Muscle of back (tissue), 11 donors: ENCODE results near the gene IZUMO4. TPM values are rescaled to one million over a fixed set of nuclear protein-coding genes. Genes with fewer than 3 reads are reported as not detected.

Experiments
- DNase-seq, 3 donors: peaks; one replicate each; pipeline versions ENCODE4 v3.0.0 to v3.0.0-alpha.2; 2013
- polyA plus RNA-seq, 10 donors: library from polyadenylated mRNA; unstranded; fragments of 120-200 nt; gene quantifications; one replicate each; pipeline ENCODE4 v1.2.1, GENCODE V29; 2013; ENCODE audit not compliant: insufficient read length in 10 of 10

IZUMO4 gene
- polyA plus RNA-seq, 10 donors: 1.1 to 3.9 (median 1.7) TPM

DNA sequence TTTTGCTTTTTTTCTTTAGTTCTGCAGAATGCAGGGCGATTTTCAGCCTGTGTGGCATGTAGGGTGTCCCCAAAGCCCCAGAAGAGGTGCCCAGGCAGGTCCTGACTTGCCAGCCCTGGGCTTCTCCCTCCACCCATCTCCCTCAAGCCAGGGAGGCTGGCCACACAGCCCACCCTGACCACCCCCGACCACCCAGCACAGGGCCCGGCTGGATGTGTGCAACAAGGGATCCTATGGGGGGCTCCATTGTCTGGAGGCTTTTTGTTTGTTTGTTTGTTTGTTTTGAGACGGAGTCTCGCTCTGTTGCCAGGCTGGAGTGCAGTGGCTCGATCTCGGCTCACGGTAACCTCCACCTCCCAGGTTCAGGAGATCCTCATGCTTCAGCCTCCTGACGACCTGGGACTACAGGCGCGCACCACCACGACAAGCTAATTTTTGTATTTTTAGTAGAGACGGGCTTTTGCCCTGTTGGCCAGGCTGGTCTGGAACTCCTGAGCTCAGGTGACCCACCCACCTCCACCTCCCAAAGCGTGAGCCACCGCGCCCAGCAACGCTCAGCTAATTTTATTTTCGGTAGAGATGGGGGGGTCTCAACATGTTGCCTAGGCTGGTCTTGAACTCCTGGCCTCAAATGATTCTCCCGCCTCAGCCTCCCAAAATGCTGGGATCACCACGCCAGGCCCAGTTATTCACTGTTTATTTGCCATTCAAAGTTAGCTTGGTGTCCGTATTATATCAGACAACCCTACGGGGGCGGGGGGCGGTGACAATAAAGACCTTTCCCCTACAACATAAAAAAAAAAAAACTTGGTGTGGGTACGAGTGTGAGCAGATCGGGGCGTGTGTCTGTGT is 37.9 kb upstream of the IZUMO4 start:
- DNase-seq: no peak

DNA sequence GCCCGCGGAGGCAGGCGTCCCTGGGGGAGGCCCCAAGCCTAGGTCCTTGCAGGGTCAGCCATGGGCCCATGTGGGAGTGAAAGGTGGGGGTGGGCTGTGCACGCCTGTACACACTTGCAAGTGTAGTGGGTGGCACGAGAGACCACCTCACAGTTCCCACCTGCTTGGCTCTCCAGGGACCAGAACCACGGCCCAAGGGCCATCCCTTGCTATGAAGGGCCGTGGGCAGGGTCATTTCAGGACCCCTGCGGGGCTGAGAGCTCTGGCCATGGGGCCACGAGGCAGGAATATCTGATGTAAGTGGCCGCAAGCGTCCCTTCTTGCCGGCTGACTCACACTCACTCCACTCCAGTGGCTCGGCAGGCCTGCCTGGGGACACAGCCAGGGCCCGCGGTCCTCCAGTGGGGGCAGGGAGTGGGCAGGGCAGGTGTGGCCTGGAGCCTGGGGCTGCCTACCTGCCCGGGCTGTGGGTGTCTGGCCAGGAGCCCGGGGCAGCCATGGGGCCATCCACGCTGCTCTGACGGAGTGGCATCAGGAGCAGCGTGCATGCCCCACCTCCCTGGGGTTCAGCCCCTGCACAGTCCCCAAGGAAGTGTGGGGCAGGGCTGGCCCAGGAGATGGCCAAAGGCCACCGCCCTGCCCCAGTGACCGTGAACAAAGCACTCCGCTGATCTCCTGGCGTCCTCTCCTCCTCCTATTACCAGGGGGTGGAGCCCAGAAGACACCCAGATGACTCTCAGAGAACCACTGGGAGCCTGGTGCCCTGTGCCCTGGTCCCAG is 37.1 kb upstream of the IZUMO4 start:
- DNase-seq: peak in 1 of 3 donors; percentile 53

DNA sequence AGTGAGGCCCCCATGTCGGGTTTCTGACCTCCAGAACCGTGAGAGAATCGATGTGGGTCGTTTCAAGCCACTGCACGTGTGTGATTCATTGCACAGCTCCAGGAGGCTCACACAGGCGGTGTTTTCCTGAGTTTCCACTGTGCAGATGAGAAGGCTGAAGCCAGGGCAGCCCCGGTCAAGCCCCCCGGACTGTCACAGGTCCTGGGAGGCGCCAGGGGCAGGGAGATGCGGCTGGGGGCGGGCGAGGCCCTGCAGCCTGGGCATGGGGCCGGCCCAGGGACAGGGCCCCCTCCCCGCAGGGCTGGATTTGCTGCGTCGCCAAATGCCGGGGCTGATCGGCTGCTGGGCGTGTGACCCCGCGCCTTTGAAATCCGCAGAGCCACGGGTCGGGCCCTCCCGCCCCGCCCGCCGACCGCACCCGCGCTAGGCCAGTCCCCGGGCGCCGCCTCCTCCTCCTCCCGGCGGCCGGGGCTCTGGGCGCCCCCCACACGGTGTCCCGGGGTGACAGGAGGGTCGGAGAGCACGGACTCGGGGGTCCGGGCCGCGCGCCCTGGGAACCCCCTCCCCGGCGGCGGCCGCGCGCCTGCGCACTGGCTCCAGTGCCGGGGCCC is 35.7 kb upstream of the IZUMO4 start:
- DNase-seq: peak in 2 of 3 donors; percentile 81 to 95

DNA sequence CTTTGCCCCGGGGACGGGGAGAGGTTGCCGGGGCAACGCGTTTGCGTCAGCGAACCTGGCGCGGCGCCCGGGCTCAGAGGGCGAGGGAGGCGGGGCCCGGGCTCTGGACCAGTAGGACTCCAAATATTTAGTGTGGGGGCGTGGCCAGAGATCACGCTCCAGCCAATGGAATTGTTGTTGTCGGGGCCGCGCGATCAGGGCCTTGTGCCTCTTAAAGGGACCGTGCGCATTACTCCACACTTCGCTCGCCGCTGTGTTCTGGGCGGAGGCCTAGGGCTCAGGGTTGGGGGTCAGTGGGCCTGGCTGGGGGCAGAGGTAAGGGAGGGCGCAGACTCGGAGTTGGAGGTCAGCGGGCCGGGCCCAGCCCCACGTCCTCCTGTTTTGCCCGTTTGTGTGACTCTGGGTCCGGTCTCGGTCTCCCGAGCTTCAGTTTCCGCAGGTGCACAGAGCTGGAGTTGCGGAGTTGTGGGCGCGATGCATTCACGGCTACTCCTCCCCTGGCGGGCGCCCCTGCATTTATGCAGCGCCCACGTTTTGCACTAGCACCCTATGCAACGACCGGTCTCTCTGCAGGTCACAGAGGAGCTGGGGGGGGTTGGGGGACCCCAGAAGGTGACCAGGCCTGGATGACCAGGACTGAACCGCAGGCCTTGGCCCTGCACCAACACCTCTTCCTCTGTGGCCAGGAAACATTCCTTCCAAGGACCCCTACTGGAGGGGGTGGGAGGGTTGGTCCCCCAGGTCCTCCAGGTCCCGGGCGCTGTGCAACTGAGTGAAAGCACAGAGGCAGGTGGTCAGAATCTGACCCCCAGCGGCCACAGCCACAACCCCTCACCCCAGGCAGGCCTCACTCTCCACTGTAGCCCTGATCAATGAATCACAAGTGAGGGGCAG is 35.0 kb upstream of the IZUMO4 start:
- peak; percentile 98 to 99 (median 99) for DNase-seq

DNA sequence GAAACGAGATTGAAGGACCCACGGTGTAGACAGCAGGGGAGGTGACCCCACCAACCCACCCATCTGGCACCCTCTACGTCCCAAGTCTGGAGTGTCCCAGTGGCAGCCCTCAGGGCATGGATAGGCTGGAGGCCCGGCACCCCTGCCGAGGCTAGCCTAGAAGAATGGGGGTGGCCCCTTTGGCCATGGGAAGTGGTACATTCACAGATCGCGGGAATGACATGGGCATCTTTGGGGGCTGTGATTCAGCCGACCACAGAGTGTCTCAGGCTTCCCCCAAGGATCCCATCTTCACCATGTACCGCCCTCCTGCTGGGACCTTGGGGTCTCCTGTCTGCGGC is 34.4 kb upstream of the IZUMO4 start:
- DNase-seq: no peak

DNA sequence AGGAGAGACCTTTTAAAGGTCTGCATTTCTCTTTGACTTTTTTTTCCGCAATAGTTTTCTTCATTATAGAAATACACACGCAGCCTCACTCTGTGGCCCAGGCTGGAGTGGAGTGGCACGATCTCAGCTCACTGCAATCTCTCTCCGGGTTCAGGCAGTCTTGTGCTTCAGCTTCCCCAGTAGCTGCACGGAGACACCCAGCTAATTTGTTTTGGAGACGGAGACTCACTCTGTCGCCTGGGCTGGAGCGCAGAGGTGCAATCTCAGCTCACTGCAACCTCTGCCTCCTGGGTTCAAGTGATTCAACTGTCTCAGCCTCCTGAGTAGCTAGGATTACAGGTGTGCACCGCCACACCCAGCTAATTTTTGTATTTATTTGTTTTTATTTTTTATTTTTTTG is 33.9 kb upstream of the IZUMO4 start:
- DNase-seq: no peak

DNA sequence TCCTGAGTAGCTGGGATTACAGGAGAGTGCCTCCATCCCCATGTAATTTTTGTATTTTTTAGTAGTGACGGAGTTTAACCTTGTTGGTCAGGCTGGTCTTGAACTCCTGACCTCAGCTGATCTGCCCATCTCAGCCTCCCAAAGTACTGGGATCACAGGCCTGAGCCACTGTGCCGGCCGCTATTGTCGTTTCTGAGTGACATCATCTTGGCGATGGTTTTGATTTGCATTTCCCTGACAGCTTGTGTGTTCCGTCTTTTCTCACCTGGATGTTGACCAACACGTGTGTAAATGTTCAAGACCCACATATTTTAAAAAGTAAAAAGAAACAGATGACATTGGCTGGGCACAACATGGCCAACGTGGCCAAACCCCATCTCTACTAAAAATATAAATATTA is 32.9 kb upstream of the IZUMO4 start:
- no peak for DNase-seq

DNA sequence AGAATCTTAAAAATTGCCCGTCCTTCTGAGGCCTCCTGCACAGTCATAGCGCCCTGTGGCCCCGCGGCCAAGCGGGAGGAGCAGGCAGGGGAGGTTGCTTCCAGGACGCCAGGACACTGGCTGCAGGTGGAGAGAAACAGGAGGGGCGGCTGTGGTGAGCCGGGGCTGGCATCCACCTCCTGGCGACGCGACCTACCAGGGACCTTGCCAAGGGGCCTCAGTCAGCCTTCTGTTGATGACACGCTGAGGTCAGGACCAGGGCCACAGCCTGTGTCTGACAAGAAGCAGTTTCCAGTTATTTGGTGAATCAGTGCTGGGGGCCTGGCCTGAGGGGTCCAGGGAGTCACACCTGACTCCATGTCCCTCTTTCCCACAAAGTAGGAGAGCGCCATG is 32.3 kb upstream of the IZUMO4 start:
- no peak for DNase-seq

DNA sequence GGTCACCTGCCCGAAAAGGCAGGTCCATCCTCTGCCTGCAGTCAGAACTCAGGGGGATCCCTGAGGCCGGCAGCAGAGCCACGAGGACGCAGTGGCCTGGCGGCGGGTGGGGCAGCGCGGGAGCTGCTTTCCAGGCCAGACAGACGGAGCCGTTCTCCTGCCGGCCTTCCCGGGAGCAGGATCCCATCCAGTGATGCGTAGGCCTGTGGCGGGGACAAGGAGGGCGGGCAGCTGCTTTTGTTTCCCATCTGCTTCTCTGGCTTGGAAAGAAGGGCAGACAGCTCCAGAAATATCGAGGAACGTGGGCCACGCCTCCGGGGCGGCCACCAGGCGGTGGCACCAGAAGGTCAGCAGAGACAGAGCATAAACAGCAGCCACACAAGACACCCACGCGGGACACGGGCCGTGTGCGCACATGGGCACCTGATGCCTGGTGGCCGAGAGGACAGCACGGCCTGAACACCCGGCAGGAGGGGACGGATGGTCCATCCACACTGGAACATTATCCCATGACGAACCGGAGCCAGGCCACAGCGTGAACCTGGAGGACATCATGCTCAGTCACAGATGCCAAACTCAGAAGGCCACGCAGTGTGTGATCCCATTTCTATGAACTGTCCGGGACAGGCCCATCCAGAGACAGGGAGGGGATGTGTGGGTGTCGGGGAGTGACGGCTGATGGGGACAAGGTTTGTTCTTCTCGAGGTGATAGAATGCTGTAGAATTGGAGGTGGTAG is 31.8 kb upstream of the IZUMO4 start:
- DNase-seq: no peak

DNA sequence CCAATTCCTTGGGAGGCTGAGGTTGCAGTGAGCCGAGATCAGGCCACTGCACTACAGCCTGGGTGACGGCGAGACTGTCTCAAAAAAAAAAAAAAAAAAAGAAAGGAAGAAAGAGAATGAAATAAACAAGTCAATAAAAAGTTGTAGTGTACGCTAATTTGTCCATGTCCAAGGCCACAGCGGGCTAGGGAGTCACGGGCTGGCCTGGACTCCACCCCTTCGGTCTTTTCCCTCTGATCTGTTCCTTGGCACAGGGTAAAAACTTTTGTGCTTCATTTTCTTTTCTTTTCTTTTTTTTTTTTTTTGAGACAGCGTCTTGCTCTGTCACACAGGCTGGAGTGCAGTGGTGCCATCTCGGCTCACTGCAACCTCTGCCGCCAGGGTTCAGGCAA is 26.3 kb upstream of the IZUMO4 start:
- DNase-seq: no peak

DNA sequence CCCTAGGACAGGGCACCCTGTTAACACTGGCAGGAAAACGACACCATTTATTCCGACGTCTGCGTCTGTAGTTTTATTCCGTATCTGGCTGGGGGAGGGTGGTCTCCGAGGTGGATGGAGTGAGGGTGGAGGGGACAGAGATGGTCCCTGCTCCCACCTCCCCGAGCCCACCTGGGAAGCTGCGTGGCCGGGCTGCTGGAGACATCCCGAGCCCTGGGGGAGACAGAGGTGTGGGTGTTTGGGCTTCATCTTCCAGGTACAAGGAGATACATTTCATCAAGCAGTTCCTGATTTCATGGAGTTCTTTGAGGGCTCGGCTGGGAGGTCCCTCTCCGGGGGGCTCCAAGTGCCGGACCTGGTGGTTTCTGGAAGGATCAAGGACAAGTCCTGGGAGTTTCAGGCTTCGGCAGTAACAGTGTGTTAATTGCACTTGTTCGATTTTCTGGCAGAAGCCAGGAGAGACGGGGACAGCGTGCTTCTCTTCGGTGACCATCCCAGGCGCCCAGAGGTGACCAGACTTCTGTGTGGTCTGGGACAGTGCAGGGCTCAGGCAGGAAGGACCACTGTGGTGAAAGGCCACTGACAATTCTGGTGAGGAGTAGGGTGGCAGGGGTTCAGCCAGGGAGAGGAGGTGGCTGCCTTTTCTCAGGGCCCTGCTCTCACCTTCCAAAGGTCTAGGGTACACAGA is 25.6 kb upstream of the IZUMO4 start:
- DNase-seq: no peak

DNA sequence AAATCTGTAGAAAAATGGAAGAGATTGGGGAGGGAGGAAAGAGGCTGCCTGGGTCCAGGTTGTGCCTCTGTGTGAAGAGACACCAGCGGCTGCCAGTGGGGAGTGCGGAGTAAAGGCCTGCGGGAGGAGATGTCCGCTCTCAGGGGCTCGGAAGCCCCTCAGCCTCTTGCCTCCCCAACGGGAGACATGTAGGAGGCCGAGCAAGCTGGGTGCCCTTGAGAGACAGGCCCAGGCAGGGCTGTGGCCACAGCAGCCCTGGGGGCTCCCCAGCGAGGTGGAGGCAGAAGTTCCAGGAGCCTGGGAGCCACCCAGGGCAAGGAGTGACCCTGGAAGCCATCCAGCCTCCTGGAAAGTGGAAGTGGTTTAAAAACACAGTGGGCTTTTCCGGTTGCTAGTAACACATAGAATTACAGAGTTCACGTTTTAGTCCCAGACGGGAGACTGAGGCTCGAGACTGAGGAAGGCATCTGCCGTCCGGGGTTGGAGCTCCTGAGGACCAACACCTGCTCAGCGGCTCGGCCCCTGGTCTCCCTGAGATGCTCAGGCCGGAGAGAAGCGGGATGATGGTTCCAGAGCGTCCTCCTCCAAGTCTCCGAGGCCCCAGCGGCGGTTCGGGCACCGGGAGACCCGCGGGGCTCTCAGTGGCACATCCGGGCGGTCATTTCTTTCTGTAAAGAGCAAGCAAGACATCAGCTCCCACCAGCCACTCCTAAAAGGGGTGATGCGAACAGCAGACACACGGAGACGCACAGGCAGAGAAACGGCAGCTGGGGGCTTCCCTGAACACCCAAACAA is 23.8 kb upstream of the IZUMO4 start:
- DNase-seq: no peak

DNA sequence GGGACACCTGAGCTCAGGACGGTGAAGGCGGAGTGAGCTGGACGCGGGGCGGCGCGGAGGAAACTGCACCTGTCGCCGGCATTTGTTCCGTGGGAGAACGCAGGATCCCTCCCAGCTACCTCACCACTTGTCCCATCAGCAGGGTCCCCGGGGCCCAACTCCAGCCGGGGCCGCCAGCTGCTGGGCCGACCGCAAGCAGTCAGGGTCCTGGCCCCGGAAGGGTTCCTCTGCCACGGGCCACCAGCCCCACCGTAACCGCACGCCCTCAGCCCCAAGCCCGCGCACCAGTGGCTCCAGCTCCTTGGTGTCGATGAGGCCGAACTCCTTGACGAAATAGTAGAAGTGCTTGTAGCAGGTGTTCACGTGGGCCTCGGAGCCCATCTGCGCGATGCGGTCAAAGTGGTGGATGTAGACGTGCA is 20.2 kb upstream of the IZUMO4 start:
- DNase-seq: no peak

DNA sequence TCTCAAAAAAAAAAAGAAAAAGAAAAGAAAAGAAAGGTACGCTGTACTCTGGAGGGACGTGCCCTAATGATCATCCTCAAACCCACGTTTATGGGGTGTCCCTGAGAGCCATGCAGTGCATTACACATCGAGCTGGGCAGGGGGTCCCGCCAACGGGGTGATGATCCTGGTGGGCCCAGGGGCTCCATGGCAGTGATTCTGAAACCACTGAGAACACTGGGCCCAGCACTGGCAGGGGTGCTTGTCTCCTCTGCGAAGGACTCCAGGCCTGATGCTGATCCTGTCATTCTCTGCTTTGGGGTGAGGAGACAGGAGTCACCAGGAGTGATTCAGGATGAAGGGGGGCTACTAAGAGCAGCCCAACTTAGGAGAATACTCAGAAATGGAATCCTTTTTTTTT is 19.3 kb upstream of the IZUMO4 start:
- DNase-seq: no peak

DNA sequence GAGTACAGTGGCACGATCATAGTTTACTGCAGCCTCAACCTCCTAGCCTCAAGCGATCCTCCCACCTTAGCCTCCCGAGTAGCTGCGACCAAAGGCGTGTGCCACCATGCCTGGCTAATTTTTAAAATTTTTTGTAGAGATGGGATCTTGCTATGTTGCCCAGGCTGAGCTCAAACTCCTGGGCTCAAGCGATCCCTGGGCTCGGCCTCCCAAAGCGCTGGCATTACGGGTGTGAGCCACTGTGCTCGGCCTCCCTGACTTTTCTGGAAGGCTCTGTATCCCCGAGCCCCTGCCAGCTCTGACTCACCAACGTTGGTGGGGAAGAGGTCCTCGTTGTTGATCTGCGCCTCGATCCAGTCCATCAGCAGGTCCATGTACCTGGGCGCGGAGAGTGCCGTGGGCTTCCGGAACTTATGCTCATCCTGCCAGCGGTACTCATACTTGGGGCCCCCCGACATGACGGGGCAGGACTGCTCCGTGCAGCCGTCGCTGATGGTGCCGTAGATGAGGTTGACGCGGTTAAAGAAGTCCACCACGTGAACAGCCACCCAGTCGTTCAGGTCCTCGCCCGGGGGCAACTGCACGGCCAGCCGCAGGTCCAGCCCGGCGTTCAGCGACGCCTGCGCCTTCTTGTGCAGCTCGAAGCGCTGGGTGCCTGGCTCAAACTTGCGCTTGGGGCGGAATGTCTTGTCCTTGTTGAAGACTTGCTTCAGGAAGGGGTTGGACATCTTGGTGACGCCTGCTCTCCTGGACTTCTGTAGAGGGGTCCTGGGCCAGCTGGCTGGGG is 18.7 kb upstream of the IZUMO4 start:
- DNase-seq: no peak

DNA sequence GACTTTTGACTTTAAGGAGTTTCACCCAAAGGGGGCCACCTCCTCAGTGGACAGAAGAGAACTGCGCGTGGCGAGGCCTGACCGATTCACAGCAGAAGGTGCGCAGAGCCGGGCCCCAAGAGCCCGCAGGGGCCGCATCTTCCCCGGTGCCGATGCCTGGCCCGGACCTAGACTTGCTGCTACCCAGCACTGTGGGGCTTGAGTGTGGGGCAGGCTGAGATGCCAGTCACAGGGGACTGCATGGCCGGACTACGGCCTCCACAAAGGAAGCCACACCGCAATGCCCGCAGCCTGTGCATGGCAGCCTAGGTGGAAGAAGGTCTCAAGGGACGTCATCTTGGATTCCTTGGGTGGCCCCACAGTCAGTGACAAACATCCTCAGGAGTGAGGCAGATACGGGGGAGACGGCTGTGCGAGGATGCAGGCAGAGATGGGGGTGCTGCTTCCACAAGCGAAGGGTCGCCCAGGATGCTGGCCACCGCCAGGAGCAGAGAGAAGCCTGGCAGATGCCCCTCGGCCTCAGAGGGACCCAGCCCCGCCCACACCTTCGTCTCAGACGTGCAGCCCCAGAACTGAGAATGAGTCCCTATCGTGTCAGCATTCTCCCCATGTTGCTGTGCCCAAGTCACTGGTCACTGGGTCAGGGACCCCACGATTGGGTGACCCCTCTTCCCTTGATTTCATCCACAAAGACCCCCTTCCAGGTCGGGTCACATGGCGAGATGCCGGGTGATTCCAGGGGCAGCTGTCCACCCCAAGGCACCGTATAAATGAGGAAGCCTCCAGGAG is 17.4 kb upstream of the IZUMO4 start:
- no peak for DNase-seq

DNA sequence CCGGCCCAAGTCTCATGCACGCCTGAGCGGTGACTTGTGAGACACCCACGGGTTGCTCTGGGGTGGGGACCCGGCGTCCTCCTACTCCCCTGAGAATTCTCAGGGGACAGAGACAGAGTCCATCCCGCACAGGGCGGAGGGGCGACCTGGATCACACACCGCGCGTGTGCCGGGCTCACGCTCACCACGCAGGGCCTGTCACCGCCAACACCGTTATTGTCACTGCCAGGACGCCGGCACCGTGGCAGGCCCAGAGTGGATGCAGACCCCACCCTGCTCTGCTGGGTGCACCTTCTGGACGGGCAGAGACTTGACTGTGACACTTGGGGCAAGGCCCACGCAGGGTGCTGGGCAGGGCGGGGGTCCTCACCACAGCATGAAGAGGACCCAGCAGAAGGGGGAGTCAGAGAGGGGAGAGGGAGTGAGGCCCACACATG is 16.8 kb upstream of the IZUMO4 start:
- no peak for DNase-seq
